GM10266 (cell line): ENCODE data around the gene TBC1D22A.

Source experiments
- DNase-seq: peaks from one replicate; pipeline ENCODE4 v3.0.0; 2012; ENCODE audit errors: extremely low spot score
- TF ChIP-seq, protein P1 (sequence below): IDR thresholded peaks from 2 replicates; pipeline ENCODE4 v1.5.1; 2012; ENCODE audit warnings: mild to moderate bottlenecking, low read depth; ENCODE audit not compliant: control insufficient read depth, insufficient read depth; ENCODE audit errors: missing control alignments

The TBC1D22A gene

DNA sequence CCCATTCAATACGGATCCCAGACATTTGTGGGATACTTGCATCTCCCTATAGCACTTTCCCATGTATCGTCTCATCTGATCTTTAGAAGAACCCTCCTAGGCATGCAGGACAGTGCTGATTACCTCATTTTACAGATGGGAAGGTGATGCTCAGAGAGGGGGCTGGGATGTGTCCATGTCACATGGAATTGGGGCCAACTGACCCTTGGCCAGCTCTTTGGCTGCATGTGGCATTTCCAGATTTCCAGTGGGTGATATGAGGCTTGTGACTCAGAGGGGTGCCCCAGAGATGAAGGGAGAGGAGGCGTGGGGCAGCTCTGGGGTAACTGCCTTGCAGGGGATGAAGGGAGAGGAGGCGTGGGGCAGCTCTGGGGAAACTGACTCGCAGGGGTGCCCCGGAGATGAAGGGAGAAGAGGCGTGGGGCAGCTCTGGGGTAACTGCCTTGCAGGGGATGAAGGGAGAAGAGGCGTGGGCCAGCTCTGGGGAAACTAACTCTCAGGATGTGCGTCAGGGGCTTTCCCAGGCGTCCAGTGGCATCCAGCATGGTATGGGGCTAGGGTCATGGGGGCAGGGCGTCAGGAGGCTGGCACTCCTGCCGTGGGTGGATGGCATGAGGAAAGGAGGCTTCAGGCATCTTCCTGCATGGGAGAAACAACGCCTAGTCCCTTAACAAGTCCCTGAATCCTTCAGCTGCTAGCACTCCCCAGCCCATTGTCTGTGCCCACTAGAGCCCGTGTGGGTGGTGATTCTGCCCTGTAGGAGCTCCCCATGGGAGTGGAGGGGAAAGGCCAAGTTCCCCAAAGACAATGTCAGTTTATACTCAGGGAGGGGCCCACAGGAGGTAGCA, 12.5 kb upstream of the TBC1D22A start:
- TF ChIP-seq, protein P1, sequence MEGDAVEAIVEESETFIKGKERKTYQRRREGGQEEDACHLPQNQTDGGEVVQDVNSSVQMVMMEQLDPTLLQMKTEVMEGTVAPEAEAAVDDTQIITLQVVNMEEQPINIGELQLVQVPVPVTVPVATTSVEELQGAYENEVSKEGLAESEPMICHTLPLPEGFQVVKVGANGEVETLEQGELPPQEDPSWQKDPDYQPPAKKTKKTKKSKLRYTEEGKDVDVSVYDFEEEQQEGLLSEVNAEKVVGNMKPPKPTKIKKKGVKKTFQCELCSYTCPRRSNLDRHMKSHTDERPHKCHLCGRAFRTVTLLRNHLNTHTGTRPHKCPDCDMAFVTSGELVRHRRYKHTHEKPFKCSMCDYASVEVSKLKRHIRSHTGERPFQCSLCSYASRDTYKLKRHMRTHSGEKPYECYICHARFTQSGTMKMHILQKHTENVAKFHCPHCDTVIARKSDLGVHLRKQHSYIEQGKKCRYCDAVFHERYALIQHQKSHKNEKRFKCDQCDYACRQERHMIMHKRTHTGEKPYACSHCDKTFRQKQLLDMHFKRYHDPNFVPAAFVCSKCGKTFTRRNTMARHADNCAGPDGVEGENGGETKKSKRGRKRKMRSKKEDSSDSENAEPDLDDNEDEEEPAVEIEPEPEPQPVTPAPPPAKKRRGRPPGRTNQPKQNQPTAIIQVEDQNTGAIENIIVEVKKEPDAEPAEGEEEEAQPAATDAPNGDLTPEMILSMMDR = no peak
- no peak for DNase-seq

DNA sequence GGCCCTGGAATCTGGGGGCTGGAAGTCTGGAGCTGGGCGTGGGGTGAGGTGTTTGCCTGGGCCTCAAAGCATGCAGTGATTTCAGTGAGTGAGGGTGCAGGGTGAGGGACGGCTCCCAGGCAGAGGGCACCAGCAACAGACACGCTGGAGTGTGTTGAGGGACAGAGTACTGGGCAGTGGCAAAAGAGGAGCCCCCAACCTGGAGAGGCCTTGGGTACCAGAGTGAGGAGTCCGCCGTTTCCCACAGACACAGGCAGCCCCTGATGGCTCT, 12.0 kb upstream of the TBC1D22A start:
- TF ChIP-seq, protein P1 = no peak
- no peak for DNase-seq

DNA sequence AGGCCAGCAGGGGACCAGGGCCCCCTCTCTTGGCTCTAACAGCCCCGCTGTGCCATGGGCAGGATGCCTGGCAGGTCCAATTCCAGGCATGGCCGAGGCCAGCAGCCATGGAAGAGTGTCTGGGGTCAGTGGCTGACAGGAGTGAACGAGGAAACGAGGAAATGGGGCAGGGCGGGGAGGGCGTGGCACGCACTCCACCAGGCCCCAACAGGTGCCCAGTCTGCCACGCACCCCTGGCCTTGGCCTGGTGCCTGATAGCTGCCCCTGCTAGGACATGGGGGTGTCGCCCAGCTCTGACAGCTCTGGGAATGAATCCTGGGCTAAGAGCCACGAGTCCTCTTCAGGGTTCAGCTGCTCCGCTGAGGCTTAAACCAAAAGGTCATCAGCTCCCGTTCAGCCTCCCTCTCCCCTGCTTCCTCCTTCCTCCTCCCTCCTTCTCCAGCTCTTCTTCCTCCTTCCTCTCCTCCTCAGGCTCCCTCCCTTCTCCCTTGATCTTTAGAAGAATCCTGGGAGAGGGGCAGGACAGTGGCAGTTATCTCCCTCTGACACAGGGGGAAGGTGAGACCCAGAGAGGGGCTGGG, 11.5 kb upstream of the TBC1D22A start:
- no peak for DNase-seq
- TF ChIP-seq, protein P1 = no peak

DNA sequence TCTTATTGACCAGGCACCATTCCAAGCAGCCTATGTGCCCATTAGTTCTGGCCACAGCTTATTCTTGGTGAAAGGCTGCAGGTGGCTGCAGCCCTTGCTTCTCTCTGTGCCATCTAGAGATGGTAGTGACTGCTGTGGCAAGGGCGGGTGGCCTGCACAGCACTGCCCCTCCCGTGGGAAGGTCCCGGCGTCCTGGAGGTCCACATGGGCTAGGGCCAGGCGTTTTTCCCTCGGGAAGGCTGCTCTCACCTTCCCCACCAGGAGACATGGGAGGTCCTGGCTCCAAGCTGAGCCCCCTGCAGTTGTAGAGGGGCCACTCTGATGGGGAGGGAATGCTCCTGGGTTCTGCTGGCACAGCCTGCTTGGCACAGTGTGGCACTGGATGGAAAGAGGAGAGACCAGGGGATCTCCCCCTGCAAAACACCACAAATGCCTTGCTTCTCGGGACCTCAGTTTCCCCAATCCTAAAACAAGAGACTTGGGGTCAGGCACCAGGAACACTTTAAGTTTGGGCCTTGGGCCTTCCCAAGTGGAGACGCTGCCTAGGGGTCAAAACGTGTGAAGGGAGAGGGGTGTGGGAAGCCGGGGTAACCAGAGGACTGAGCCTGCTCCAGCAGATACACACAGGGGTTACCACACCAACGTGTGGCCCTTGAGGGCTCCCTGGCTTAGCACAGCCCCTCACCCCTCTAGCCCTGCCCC, 10.0 kb upstream of the TBC1D22A start:
- no peak for DNase-seq
- TF ChIP-seq, protein P1 = no peak

DNA sequence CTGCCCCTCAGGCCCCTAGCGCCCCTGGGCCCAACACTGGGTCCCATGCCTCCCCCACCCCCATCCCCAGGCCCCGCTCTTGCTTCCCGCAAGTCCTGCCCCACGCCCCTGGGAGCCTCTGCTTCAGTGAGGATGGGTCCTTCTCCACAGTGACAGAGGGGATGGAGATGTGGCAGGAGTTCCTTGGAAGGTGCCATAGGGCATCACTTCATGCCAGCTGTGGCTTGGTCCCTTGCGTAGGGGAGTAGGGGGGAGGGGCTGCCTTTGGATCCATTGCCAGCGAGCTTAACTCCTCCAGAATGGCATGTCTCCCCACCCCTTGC, 9.5 kb upstream of the TBC1D22A start:
- DNase-seq = no peak
- TF ChIP-seq, protein P1 = no peak

DNA sequence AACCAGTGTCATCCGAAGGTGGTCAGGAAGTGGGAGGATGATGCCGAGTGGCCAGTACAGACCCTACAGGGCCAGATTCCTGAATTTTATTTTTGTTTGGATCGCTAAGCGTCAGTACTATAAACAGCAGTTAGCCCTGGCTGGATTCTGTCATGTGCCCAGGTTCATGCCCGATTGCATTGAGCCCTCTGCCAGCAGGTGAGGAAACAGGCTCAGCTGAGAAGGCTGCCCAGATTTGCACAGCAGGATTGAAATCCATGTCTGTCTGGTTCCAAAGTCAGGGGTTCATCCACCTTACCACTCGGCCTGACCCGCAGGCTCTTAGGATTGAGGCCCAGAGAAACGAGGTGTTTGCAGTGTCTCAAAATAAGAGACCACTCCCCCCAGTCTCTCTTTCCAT, 9.1 kb upstream of the TBC1D22A start:
- TF ChIP-seq, protein P1 = no peak
- DNase-seq = no peak

DNA sequence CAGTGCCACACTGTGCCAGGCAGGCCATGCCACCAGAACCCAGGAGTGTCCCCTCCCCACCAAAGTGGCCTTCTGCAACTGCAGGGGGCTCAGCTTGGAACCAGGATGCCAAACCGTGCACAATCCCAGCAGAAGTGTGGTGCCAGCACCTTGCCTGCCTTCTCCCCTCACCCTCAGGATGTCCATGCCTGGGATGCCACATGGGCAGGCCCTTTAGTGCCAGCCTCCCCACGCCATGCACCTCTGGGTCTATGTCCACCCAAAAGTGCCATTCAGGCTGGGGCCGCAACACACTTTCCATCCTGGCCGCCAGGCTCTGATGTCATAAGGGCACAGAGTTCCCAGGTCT, 8.7 kb upstream of the TBC1D22A start:
- DNase-seq = no peak
- TF ChIP-seq, protein P1 = no peak
